HG03025 (cell line): ENCODE measurements around the gene SPECC1L.

Source experiments
- ATAC-seq: cut with Tn5 transposase; IDR thresholded peaks from one replicate; pipeline ENCODE4 v1.9.1; 2021; ENCODE audit warnings: mild to moderate bottlenecking, moderate library complexity; ENCODE audit not compliant: unreplicated experiment, low FRiP score

SPECC1L gene

DNA sequence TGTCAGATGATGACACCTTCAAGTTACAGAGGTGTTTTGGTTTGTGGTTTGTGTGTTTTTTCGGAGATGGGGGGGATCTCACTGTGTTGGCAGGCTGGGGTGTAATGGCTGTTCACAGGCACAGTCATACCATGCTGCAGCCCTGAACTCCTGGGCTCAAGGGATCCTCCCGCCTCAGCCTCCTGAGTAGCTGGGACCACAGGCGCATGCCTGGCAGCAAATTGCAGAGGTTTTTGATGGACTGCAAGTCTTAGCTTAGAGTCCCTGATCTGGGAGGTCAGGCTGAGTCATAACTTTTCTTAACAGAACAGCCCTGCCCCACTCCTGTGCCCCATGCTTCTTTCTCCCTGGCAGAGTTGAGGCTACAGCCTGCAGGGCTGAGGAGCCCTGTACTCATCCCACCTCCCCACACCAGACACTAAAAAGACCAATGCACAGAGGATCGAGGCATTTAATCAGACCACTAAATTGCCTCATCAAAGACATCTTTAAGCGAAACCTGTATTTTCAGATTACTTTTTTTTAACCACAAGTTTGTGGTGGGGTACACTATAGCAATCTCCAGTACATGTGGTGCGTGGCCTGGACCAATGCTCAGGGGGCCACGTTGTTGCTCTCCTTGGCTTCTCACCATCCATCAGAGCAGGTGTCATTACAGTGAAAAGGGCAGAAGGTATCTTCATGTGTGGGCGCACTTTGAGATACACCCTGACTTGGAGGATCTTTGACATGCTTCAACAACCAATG lies 139.7 kb downstream of the SPECC1L start:
- ATAC-seq, result no peak

DNA sequence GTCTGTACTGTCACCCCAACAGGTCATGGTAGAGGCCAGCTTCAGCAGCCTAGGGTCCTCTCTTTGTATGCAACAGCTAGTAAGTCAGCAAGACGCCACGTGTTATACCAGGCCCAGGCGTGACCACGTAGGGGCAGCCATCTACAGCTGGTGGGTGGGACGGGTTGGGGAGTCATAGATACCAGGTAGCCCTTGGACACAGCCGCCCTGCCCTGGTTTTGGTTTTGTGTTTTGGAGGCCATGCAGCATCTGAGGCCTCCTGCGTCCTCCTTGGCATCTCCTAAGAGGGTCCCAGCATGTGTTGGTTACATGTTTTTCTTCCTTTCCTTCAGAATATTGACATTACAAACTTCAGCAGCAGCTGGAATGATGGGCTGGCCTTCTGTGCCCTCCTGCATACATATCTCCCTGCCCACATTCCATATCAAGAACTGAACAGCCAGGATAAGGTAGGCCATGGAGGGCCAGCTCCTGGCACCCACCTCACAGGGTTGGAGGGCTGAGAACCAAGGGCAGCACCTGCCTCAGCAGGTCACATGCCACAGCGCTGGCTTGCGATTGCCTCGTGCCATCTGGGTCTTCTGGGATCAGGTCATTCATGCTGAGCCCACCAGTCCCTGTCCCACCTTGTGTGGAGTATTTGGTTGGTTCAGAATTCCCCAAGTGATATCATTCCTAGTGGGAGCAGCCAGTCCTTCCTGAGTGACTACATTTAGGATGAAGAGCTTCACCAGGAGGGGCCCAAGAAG lies 140.8 kb downstream of the SPECC1L start:
- no peak for ATAC-seq

DNA sequence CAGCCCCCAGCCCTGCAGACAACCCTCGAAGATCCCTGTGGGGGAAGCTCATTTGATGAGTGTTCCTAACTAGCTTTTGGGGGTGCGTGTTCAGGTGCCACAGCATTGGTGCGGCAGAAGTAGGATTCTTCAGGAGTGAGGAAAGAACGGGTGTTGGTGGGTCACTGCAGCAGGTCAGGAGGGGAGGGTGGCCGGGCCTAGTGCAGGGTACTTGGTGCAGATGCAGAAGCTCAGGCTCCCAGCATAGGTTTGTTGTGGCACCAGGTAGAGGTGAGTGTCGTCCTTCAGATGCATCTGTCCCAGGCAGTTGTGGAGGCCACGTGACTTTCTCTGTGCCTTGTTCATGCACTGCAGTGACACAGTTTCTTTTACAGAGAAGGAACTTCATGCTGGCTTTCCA lies 141.6 kb downstream of the SPECC1L start:
- ATAC-seq, result no peak

DNA sequence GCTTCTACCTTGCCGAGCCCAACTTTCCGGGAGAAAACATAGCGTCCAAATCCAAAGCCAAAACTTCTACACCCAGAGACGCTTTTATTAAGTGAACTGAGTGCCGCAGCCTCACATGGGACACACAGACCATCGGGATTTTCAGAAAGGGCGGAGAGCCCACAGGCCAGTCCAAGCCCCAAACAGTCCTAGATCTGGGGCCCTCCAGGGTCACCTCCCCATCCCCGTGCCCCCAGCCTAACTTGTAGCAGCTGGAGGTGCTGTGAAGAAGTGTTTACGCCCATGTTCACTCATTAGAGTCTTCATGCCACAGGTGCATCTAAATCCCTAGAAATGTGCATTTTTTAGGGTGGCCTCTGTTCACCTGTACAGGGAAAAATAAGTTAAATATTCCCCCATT lies 142.6 kb downstream of the SPECC1L start:
- no peak for ATAC-seq

DNA sequence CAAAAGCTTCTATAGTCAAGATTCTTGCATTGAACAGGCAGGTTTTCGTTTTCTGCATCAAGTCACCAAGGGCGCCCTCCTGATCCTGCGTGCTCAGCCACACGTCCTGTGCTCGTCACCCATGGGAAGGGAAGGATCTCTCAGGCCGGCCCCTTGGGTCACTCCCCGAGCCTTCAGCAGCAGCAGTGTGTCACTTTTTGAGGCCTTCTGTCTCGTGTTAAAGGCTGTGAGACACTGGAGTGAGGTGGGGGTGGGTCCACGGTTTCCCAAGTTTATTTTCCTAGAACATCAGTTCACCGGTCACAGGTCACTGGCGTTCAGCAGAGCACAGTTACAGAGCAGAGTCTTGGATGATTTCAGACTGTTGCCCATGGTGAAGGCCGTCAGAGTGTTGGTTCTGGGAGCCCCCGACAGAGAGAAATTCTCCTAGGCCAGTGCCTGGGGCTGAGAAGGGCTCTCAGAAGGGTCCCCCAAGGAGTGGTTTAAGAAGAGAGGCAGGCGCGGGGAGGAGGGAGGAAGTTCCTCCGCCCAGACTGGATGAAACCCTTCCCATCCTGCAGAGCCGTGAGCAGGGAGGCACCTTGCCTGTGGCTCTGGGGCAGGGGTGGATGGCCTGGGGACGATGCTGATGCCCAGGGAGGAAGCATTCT lies 143.2 kb downstream of the SPECC1L start:
- ATAC-seq, result no peak

DNA sequence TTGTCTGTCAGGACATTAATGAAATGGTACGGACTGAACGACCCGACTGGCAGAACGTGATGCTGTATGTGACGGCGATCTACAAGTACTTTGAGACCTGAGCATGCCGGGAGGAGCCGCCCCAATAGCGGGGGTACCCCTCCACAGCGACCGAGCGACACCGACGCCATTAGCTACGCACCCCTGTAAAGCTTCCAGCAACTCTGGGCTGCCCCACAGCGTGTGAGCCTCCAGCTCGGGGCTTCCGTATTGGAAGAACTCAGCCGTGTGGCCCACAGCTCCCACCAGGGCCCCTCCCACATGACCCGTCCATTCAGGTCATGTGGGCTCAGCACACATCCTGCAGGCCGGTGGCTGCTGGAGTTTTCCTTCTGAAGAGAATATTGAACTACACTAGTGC lies 143.9 kb downstream of the SPECC1L start:
- ATAC-seq, result no peak

DNA sequence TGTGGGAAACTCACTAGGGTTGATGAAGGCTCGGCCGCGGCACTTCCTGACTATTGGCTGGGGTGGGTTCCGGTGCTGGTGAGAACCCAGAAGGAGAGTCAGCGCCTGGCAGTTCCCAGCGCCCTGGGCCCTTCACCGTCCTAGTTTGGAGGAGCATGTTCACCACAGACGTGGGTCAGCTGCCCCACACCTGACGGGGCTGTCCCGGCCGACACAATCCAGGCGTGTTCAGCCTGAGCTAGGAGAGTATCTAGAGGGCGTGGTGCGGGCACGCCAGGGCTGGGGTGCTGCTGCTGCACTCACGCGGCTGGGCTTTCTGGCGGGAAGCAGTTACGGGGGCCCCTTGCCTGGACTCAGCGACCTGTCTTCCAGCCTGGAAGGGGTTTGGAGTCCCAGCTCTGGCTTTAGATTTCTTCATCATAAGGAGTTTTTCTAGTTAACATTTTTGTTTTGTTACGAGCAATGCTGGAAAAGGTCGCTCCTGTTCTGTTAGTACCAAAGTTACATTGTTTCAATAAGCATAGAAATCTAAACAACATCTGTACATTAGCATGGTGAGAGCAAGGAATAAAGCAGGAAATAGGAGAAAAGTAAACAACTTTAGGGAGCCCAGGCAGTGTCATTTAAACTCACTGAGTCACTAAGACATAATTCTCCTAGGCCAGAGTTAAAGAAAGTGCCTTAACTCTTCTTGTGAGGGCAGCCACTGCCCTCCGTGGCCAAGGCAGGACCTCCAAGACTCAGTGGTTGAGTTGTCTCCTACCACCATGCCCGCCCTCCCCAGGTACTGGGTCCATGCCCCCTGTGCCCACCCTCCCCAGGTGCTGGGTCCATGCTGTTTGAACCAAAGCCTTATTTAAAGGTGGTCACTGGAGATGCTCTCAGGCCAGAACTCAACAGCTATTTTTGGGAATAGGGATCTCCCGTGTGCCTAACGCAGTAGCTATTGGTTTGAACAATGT lies 144.6 kb downstream of the SPECC1L start:
- no peak for ATAC-seq

DNA sequence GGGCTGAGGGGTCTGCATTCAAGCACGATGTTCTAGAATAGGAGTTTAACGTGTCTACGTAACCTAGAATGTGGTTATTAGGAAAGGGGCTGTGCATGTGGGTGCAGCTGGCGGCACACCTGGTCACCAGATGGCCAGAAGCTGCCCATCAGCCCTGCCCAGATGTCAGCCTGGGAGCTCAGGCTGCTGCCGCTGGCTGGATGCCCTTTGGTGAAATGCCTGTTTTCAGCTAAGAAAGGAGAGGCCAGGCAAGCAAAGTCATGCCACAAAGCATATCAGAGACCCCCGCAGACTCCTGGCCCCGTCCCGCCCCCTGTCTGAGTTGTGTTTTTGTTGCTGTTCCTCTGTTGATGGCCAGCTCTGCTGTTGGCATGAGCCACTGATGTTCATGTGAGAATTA lies 145.5 kb downstream of the SPECC1L start:
- no peak for ATAC-seq

DNA sequence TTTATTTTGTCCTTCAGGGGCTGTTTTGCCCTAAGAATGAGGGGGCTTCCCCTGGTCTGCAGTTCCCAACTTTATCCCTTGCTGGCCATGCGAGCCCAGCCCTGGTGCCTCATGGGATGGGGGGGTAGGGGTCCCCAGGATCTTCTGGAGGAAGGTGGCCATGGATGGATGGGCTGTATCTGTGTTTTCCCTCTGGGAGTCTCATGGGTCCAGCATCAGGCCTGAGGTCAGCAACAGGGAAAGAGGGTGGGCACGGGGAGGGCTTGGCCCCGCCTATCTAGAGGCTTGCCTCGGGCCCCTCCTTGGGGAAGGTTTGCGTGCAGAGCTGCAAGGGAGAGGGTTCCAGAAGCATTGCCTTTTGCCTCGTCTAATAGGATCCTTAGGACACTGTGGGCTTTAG lies 146.0 kb downstream of the SPECC1L start:
- ATAC-seq, result no peak

DNA sequence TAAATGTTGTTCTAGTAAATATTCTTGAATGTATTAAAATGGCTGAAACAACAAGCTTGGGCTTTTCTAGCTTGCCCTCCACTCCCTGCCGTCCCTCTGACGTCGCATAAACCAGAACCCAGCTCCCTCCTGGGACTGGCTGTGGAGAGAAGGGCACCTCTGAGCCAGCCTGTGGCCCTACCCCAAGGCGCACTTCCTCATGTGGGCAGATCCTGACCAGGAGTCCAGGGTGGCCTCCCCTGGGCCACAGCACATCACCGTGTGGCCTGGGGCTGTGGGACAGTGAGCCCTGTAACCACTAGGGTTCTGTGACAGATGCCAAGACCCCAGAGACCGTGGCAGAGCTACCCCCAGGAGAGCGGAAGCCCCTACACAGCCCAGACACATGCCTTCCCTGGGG lies 146.6 kb downstream of the SPECC1L start:
- ATAC-seq, result no peak

DNA sequence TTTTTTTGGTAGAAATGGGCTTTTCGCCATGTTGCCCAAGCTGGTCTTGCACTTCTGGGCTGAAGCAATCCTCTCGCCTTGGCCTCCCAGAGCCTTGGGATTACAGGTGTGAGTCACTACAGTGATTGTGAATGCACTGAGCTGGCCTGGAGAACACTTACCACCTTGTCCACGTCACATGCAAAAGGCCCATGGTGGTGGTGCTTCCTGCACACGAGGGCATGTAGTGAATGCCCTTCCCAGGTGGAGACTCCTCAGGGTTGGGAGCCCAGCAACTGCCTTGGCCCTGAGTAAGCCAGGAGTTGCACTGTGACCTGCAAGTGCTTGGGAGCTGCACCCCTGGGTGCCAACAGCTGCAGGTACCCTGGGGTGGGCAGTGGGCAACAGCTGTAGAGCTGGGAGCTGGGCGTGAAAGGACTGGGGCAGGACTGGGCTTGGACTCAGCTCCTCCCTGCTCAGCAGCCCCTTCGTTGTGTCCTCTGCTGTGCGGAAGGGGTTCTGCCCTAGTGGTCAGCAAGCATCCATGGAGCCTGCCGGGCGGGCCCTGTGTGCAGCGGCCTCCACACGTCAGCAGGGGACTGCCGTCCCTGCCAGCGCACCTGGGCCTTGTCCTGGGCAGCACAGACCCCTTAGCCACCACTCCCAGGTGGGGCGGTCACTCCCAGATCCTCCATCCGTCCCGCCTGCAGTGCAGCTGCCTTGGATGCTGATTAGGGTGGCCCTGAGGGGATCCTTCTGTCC lies 147.4 kb downstream of the SPECC1L start:
- ATAC-seq, result no peak

DNA sequence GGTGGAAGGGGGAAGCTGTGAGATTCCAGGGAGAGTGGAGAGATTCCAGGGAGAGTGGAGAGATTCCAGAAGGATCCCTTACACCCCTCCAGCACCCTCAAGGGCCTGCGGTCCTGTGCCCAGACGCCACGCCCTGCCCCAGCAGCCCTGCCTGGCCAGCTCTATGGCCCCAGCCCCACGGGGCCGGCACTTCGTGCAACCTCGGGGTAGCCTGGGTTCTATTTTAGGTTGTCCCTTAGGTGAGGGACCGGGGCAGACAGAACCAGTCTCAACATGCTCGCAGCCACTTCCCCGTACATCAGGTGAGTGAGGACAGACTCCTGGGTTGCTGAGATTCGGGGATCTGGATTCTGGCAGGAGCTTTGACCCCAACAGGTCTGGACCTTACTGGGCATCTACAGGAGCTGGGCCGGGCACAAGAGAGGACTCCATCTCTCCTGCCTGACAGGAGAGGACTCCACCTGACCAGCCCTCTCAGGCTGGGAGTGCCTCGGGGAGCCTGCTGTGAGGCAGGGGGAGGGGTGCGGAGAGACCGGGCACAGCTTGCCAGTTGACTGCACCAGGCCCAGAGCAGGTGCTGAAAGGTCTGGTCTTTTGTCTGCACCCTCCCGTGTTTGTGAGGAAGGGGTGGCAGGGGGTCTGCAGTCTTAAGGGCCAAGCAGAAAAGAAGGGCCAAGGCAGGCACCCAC lies 148.3 kb downstream of the SPECC1L start:
- ATAC-seq, result no peak

DNA sequence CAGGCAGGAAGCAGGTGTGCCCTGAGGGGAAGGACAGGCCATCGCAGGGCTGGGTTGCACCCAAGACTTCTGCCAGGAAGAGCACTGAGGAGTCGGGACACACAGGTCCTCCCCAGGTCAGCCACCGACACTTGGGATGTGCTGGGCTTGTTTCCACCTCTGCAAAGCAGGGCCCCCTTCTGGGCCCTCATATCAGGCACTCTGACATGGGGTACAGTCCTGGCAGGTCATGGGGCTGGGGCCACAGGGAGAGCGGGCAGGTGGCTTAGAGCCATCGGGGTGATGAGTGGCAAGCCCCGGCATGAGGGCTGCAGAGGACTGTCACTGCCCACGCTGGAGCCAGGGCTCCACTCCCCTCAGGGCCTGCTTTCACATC lies 148.8 kb downstream of the SPECC1L start:
- no peak for ATAC-seq

DNA sequence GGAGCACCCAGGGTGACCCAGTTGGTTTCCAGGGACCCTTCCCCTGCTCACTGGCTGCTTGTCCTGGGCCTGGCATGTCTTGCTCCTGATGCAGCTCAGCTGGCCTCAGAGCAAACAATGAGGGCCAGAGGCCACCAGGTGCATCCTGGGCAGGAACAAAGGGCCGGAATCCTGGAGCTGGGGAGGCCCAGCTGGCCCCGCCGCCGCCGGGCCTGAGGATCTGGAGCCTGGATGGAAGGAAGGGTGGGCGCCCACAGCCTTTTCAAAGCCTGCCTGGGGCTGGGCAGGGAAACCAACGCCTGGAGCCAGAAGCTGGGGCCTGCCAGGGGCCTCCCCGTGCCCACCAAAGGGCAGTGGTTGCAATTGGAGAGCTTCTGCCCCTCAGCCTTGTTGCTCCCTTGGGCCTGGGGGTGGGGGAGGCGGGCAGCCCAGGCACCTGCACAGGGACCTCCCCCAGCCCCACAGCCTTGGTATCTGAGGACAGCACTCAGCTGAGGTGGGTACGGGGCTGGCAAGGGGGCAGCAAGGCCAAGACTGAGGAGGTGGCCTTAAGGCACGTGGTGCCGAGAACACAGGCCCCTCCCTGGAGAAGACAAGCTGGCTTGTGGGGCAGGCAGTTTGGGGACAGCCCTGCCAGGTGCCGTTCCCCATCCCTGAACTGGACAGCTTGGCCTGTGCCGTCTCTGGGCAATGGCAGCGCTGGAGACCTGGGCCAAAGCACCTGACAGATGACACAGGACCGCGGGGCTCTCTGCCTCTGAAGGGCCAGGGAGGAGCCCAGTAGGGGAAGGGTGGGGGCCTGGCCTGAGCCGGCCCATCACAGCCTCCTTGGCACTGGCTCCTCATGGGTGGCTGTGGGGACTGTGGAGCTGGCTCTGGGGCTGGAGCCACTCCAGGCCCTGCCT lies 149.7 kb downstream of the SPECC1L start:
- ATAC-seq, result no peak

DNA sequence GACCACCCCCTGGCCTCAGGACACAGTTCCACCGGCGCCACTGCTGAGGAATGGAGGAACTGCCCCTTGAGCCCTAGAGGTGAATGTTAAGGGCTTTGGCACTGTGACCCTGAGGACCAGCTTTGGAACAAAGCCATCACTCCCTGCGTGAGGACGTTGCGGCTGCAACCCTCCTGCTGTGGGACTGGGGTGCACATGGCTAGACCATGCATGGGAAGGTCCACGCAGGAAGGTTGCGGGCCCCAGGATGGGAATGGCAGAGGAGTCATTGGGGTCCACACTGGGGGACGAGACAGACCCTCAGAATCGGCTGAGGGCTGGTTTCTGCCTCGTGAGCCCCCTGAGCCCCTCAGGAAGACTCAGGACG lies 150.3 kb downstream of the SPECC1L start:
- no peak for ATAC-seq

DNA sequence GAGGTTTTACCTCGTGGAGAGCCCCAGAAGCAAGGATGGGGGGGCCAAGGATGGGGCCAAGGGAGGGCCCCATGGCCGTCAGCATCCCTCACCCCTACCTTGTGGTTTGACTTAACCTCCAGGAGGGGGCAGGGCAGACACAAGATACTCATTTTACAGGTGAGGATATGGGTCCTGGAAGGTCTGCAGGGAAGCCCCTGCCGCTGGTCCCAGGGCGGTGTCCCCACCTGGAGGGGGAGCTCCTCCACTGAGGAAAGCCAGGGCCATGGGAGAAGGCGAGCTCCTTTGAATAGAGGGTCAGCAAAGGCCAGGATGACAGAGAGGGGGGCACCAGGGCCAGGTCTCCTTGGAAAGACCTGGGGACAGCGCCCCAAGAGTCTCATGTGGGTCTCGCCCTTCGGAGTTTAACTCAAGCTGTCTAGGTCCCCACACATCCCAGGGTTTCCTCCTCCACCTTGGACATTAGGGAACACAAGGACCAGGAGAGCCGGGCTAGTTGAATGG lies 150.8 kb downstream of the SPECC1L start:
- ATAC-seq, result no peak

DNA sequence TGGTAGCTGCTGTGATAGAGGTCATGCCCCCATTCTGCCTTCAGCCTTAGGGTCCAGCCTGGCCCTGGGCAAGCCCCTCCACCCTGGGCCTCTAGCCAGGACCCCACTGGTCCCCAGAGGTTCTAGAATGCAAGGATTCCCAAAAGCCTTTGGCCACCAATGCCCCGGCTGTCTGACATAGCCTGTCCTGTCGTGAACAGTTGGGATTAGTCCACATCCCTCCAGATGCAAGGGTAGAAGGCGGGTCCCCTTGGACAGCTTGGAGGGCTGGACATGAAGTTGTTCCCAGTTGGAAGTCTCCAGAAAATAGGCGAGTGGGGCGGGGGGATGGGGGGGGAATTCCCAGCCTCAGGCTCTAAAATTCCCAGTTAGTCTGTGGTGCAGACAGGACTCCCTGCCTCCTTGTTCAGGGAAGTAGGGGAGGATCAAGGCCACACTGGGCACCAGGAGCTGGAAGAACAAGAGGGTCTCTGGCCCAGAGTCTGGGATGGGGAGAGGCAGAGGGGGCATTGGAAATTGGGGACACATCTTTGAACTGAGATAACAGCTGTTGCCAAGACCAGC lies 151.6 kb downstream of the SPECC1L start:
- ATAC-seq, result no peak

DNA sequence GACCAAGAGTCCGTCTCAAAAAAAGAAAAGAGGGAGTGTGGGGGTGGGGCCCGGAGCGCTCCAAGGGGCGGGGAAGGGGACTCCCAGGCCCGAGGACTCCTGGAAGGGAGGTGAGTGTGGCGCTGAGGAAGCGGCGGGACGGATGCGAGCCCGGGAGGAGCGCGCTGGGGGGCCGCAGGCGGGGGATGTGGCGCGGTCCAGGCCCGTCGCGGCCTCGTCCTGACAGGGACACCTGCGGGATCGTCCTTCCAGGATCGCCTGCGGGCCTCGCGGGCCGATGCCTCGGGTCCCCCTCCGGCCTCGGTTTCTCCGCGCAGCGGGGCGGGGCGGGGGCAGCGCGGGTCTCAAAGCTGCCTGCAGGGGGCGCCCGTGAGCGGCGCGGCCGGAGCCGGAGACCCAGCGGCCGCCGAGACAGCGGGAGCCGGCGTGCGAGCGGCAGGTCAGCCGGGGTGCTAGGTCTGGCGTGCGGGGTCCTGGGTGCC lies 152.9 kb downstream of the SPECC1L start:
- no peak for ATAC-seq
